ENCODE results near the gene NMUR1. TPM values are rescaled to one million over a fixed set of nuclear protein-coding genes. Genes with fewer than 3 reads are reported as not detected.
"Not testable (repeated sequence)": the region's sequence is repeated elsewhere in the genome, so short reads cannot be mapped to it uniquely, and the experiment has no call there.

NMUR1 gene, protein sequence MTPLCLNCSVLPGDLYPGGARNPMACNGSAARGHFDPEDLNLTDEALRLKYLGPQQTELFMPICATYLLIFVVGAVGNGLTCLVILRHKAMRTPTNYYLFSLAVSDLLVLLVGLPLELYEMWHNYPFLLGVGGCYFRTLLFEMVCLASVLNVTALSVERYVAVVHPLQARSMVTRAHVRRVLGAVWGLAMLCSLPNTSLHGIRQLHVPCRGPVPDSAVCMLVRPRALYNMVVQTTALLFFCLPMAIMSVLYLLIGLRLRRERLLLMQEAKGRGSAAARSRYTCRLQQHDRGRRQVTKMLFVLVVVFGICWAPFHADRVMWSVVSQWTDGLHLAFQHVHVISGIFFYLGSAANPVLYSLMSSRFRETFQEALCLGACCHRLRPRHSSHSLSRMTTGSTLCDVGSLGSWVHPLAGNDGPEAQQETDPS
- not detected in 3 replicates for polyA plus RNA-seq
- not detected for polyA plus RNA-seq (2011; ENCODE audit: low read depth)
- not detected in 2 replicates for polyA plus RNA-seq (2011; cell fraction: cytosol; rRNA removed)
- not detected in 2 replicates for polyA plus RNA-seq (2011; cell fraction: nucleus; rRNA removed)
- polyA plus RNA-seq (2012; ENCODE audit: low replicate concordance) = not detected in 2 replicates
- polyA minus RNA-seq = not detected in 3 replicates
- polyA minus RNA-seq (2011; cell fraction: cytosol; rRNA and poly(A)+ RNA removed) = not detected
- not detected in 2 replicates for polyA minus RNA-seq (2011; cell fraction: nucleus; rRNA and poly(A)+ RNA removed)

DNA sequence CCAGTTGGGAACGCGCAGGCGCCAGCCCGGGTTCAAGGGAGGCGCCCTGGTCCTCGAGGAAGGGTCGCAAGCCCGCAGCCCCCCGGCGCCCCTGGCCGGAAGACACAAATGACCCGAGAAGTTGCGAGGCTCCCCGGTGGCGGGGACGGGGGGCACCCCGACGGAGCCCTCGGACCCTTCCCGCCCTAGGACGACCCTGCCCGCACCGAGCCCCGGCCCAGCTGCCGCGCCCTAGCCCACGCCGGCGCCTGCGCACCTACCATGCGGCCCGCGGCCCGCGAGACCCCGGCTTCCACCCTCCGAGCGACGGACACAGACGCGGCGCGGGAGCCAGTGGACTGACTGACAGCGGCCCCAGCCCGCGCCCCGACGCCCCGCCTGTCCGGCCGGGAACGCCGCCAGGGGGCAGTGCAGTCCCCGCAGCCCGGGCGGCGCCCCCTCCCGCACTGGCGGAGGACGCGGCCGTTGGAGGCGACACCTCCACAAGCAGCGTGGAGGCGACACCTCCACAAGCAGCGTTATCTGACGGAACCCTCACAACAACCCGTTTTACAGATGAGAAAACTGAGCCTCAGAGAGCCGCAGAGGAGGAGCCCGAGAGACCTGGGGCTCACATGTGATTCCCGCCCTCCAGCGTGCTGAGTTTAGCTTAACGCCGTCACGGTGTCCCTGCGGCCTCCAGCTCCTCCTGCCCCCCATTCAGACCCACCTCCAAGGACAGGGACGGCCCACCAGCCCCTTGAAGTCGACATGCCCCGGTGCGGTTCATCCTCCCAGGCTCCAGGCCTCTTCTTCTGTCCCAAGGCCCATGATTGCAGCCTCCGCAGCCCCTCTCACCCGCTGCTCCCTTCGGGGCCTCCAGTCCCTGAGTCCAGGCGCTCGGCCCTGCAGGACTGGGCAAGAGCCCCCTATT lies at the start of gene NMUR1:
Gene NMUR1 (minus strand): TSS at position 347 of the 913 bp plus-strand sequence. CDS start 84 bp downstream, at position 263.
- Histone ChIP-seq H3K4me3 (ENCODE audit: control insufficient read depth in 2 of 3, extremely low read depth in 1 of 3, insufficient read depth in 2 of 3, low read depth in 1 of 3, low read length in 3 of 3) (peak within 1 kb of the TSS in 1 of 3 experiments; percentile 25), H3K4me2 (ENCODE audit: control insufficient read depth, extremely low read depth, insufficient read depth, low read depth, low read length) (peak within 1 kb of the TSS; percentile 45)
- dilution Hi-C loops (cut with MboI; ENCODE audit: extremely low pct_ligation_motif_present, low sequenced_read_pairs) = no loop called here

DNA sequence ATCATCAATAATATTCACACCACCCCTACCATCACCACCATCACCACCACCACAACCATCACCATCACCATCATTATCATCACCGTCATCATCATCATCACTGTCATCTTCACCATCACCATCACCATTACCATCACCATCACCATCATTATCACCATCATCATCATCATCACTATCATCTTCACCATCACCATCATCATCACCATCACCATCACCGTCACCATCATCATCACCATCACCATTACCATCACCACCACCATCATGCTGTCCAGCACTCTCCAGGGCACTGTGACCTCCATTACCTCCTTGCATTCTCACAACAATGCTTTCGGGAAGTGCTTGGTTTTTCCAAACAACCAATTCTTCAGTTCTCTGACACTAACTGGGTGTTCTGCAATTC lies 49.3 kb upstream of the NMUR1 start:
- Histone ChIP-seq H3K9me3 (ENCODE audit: control insufficient read depth, low read depth, low read length) (no peaks in the 10 kb centered on the region), H3K4me3 (ENCODE audit: control insufficient read depth in 2 of 3, extremely low read depth in 1 of 3, insufficient read depth in 2 of 3, low read depth in 1 of 3, low read length in 3 of 3) (no peak overlapping the region), H3K79me2 (ENCODE audit: control insufficient read depth, insufficient read depth, low read length) (no peaks in the 10 kb centered on the region), H3K27ac (ENCODE audit: control insufficient read depth, insufficient read depth, low read length) (no peak overlapping the region), H3K4me2 (ENCODE audit: control insufficient read depth, extremely low read depth, insufficient read depth, low read depth, low read length) (no peak overlapping the region), H3K27me3 (ENCODE audit: control insufficient read depth, extremely low read depth, insufficient read depth, low read length) (no peaks in the 10 kb centered on the region), H3K9ac (ENCODE audit: control insufficient read depth, extremely low read depth, insufficient read depth, low read length) (no peak overlapping the region), H3K4me1 (ENCODE audit: control insufficient read depth, extremely low read depth, insufficient read depth, low read length) (peaks cover 4% of the 10 kb centered on the region), H4K20me1 (ENCODE audit: control insufficient read depth, extremely low read depth, insufficient read depth, low read length) (no peaks in the 10 kb centered on the region), H3K36me3 (ENCODE audit: control insufficient read depth in 2 of 2, extremely low read depth in 1 of 2, insufficient read depth in 2 of 2, low read length in 2 of 2) (no peaks in the 10 kb centered on the region), H2AFZ (ENCODE audit: control insufficient read depth, low read length) (no peak overlapping the region), H3K9me1 (ENCODE audit: control insufficient read depth, extremely low read depth, insufficient read depth, low read length) (no peaks in the 10 kb centered on the region)
- dilution Hi-C loops (cut with MboI; ENCODE audit: extremely low pct_ligation_motif_present, low sequenced_read_pairs) = no loop called here
- FAIRE-seq (no peak), DNase-seq (ENCODE audit: low read depth, low spot score) (no peak)
- TF ChIP-seq EZH2 (IDR thresholded peaks at IDR 0.05; ENCODE audit: low read length) = no peak
- TF ChIP-seq CTCF (optimal IDR thresholded peaks at IDR 0.05 in 1 of 3, IDR thresholded peaks at IDR 0.05 in 1 of 3, conservative IDR thresholded peaks at IDR 0.05 in 1 of 3; ENCODE audit: extremely low read depth in 1 of 3, insufficient read depth in 2 of 3, low read length in 3 of 3) = no peak

More for the DNA sequence above, at the start of gene NMUR1:
- no peaks in the 10 kb centered on the region for H3K4me1 ChIP-seq (ENCODE audit: control insufficient read depth, extremely low read depth, insufficient read depth, low read length)
- no peaks in the 10 kb centered on the region for H3K36me3 ChIP-seq (ENCODE audit: control insufficient read depth in 2 of 2, extremely low read depth in 1 of 2, insufficient read depth in 2 of 2, low read length in 2 of 2)
- H3K9ac ChIP-seq (ENCODE audit: control insufficient read depth, extremely low read depth, insufficient read depth, low read length) = no peak within 1 kb of the TSS
- no peaks in the 10 kb centered on the region for H3K79me2 ChIP-seq (ENCODE audit: control insufficient read depth, insufficient read depth, low read length)
- no peak within 1 kb of the TSS for H3K27ac ChIP-seq (ENCODE audit: control insufficient read depth, insufficient read depth, low read length)
- no peaks in the 10 kb centered on the region for H3K9me1 ChIP-seq (ENCODE audit: control insufficient read depth, extremely low read depth, insufficient read depth, low read length)
- H4K20me1 ChIP-seq (ENCODE audit: control insufficient read depth, extremely low read depth, insufficient read depth, low read length) = no peaks in the 10 kb centered on the region
- H2AFZ ChIP-seq (ENCODE audit: control insufficient read depth, low read length) = peak within 1 kb of the TSS; percentile 19
- H3K9me3 ChIP-seq (ENCODE audit: control insufficient read depth, low read depth, low read length) = no peaks in the 10 kb centered on the region
- no peak for FAIRE-seq
- TF ChIP-seq CTCF (optimal IDR thresholded peaks at IDR 0.05 in 1 of 3, IDR thresholded peaks at IDR 0.05 in 1 of 3, conservative IDR thresholded peaks at IDR 0.05 in 1 of 3; ENCODE audit: extremely low read depth in 1 of 3, insufficient read depth in 2 of 3, low read length in 3 of 3) (peak; percentile 39 to 79 (median 54)), EZH2 (IDR thresholded peaks at IDR 0.05; ENCODE audit: low read length) (no peak)
- DNase-seq (ENCODE audit: low read depth, low spot score) = no peak
- peaks cover 26% of the 10 kb centered on the region for H3K27me3 ChIP-seq (ENCODE audit: control insufficient read depth, extremely low read depth, insufficient read depth, low read length)

- dilution Hi-C loops (cut with MboI; ENCODE audit: extremely low pct_ligation_motif_present, low sequenced_read_pairs); H4K20me1 ChIP-seq (ENCODE audit: control insufficient read depth, extremely low read depth, insufficient read depth, low read length); H2AFZ ChIP-seq (ENCODE audit: control insufficient read depth, low read length); H3K4me1 ChIP-seq (ENCODE audit: control insufficient read depth, extremely low read depth, insufficient read depth, low read length); H3K79me2 ChIP-seq (ENCODE audit: control insufficient read depth, insufficient read depth, low read length); H3K9me1 ChIP-seq (ENCODE audit: control insufficient read depth, extremely low read depth, insufficient read depth, low read length); H3K27ac ChIP-seq (ENCODE audit: control insufficient read depth, insufficient read depth, low read length); H3K4me2 ChIP-seq (ENCODE audit: control insufficient read depth, extremely low read depth, insufficient read depth, low read depth, low read length); H3K9ac ChIP-seq (ENCODE audit: control insufficient read depth, extremely low read depth, insufficient read depth, low read length); H3K27me3 ChIP-seq (ENCODE audit: control insufficient read depth, extremely low read depth, insufficient read depth, low read length); H3K4me3 ChIP-seq (ENCODE audit: control insufficient read depth in 2 of 3, extremely low read depth in 1 of 3, insufficient read depth in 2 of 3, low read depth in 1 of 3, low read length in 3 of 3); DNase-seq (ENCODE audit: low read depth, low spot score); FAIRE-seq; H3K9me3 ChIP-seq (ENCODE audit: control insufficient read depth, low read depth, low read length); H3K36me3 ChIP-seq (ENCODE audit: control insufficient read depth in 2 of 2, extremely low read depth in 1 of 2, insufficient read depth in 2 of 2, low read length in 2 of 2): not testable (repeated sequence)
Measured at GRCh38 chr2:231578655-231579054, 48.4 kb upstream of the NMUR1 start.

All from keratinocyte (primary cell).